A673 (cell line): ENCODE measurements around the gene DPYD. TPM values are rescaled to one million over a fixed set of nuclear protein-coding genes. Genes with fewer than 3 reads are reported as not detected.

Source experiments
- BruUV-seq: library from RNA; stranded (reverse); fragments of 400-500 nt; replicated peaks from 2 replicates; lab custom pipeline; 2021; lab: Mats Ljungman, UMichigan
- CTCF ChIA-PET: fragments of 300-600 bp; sonication (Branson Sonifier 250); formaldehyde crosslinking; loops from one replicate; lab custom pipeline; 2022; ENCODE audit warnings: antibody characterized with exemption; lab: Charles Lee
- POLR2A ChIA-PET: fragments of 300-600 bp; sonication (Branson Sonifier 250); formaldehyde crosslinking; loops from one replicate; lab custom pipeline; 2022; ENCODE audit warnings: antibody characterized with exemption; ENCODE audit not compliant: low non-redundant PET; lab: Charles Lee
- DNase-seq: peaks from one replicate; pipeline ENCODE4 v3.0.0-alpha.2; 2015; ENCODE audit warnings: low spot score
- H3K27ac ChIP-seq: fragments of 200-600 bp; sonication (generic); 2 replicates; pipeline ENCODE4 v1.5.1; 2016; ENCODE audit warnings: mixed run types, low read depth, mild to moderate bottlenecking, mixed read lengths, antibody characterized with exemption, low read length; ENCODE audit not compliant: poor library complexity, severe bottlenecking
- H3K27me3 ChIP-seq: fragments of 200-600 bp; sonication (generic); replicated peaks from 2 replicates; pipeline ENCODE4 v1.6.1; 2017; ENCODE audit warnings: mixed run types, low read depth, mild to moderate bottlenecking, mixed read lengths, antibody characterized with exemption, low read length; ENCODE audit not compliant: insufficient read depth, poor library complexity
- H3K36me3 ChIP-seq: fragments of 200-600 bp; sonication (generic); 2 replicates; pipeline ENCODE4 v1.6.1; 2016; ENCODE audit warnings: mixed run types, mild to moderate bottlenecking, mixed read lengths, antibody characterized with exemption, low read length; ENCODE audit not compliant: insufficient read depth, poor library complexity, severe bottlenecking
- H3K4me1 ChIP-seq: fragments of 200-600 bp; sonication (generic); 2 replicates; pipeline ENCODE4 v1.6.1; 2017; ENCODE audit warnings: mixed run types, mild to moderate bottlenecking, mixed read lengths, antibody characterized with exemption, low read length; ENCODE audit not compliant: insufficient read depth, poor library complexity, severe bottlenecking
- H3K4me3 ChIP-seq: fragments of 200-600 bp; sonication (generic); 2 replicates; pipeline ENCODE4 v1.5.1; 2016; ENCODE audit warnings: low read depth, mixed run types, mild to moderate bottlenecking, mixed read lengths, low read length; ENCODE audit not compliant: poor library complexity, severe bottlenecking
- H3K9me3 ChIP-seq: fragments of 200-600 bp; sonication (generic); 2 replicates; pipeline ENCODE4 v1.6.1; 2016; ENCODE audit warnings: mixed run types, low read depth, mild to moderate bottlenecking, mixed read lengths, antibody characterized with exemption, low read length; ENCODE audit not compliant: poor library complexity, severe bottlenecking
- CTCF ChIP-seq: fragments of 300-800, 200-600 bp; sonication (generic); conservative IDR thresholded peaks from 2 replicates; pipeline ENCODE4 v1.5.1; 2017; ENCODE audit warnings: low read depth, mild to moderate bottlenecking, antibody characterized with exemption, low read length, moderate library complexity, mixed read lengths
- EZH2 ChIP-seq: fragments of 200-600 bp; sonication (generic); IDR thresholded peaks from 2 replicates; pipeline ENCODE4 v1.6.1; 2017; ENCODE audit warnings: borderline replicate concordance, low read depth, mild to moderate bottlenecking, mixed read lengths, antibody characterized with exemption, low read length; ENCODE audit not compliant: poor library complexity, severe bottlenecking
- intact Hi-C: fragments of 100-400 bp; cut with micrococcal nuclease; formaldehyde crosslinking; loops from one replicate; pipeline ENCODE4 v1.10.0; 2022; ENCODE audit not compliant: unreplicated experiment
- total RNA-seq: library from RNA; stranded (reverse); gene quantifications from 2 replicates; pipeline ENCODE4 v1.2.3, GENCODE V29; 2021

DPYD gene
- total RNA-seq, 1 experiment from 2014 or later = 13.4 TPM

- no peaks in the 10 kb centered on the region for H3K9me3 ChIP-seq
- H3K4me3 ChIP-seq = no peak overlapping the region
- CTCF ChIA-PET = no interaction called here
- no peaks in the 10 kb centered on the region for H3K4me1 ChIP-seq
- DNase-seq = peak; percentile 56
- no peaks in the 10 kb centered on the region for H3K27me3 ChIP-seq
- no peak overlapping the region for H3K27ac ChIP-seq
- intact Hi-C loops = no loop called here
- TF ChIP-seq CTCF = peak; percentile 43; the same call in 1 of the 2 replicates
- TF ChIP-seq EZH2 = no peak
- H3K36me3 ChIP-seq = no peaks in the 10 kb centered on the region
- POLR2A ChIA-PET = no interaction called here
- BruUV-seq = no TSS peak
These were observed 251.9 kb downstream of the DPYD start for GRCh38 chr1:97668945-97669344.

- CTCF ChIA-PET = no interaction called here
- H3K4me3 ChIP-seq = no peak overlapping the region
- H3K27ac ChIP-seq = no peak overlapping the region
- BruUV-seq = no TSS peak
- no peak for DNase-seq
- no peaks in the 10 kb centered on the region for H3K36me3 ChIP-seq
- POLR2A ChIA-PET = no interaction called here
- TF ChIP-seq CTCF (no peak), EZH2 (no peak)
- no peaks in the 10 kb centered on the region for H3K4me1 ChIP-seq
- no peaks in the 10 kb centered on the region for H3K27me3 ChIP-seq
- H3K9me3 ChIP-seq = no peaks in the 10 kb centered on the region
- intact Hi-C loops = no loop called here
These were observed 260.3 kb downstream of the DPYD start for GRCh38 chr1:97660431-97661105.

GRCh38 chr1:97654876-97655585, 265.8 kb downstream of the DPYD start:
- no peak overlapping the region for H3K4me3 ChIP-seq
- H3K27ac ChIP-seq = no peak overlapping the region
- POLR2A ChIA-PET = no interaction called here
- TF ChIP-seq CTCF (no peak), EZH2 (no peak)
- no peaks in the 10 kb centered on the region for H3K9me3 ChIP-seq
- H3K27me3 ChIP-seq = no peaks in the 10 kb centered on the region
- no peaks in the 10 kb centered on the region for H3K4me1 ChIP-seq
- no peak for DNase-seq
- intact Hi-C loops = no loop called here
- BruUV-seq = no TSS peak
- CTCF ChIA-PET = no interaction called here
- no peaks in the 10 kb centered on the region for H3K36me3 ChIP-seq
